IMR-90 (cell line): ENCODE results near the gene APLF. TPM values are rescaled to one million over a fixed set of nuclear protein-coding genes. Genes with fewer than 3 reads are reported as not detected.

Experiments used
- ATAC-seq: fragments of 200-7000 bp; cut with Tn5 transposase; 2 replicates; pipeline ENCODE4 v1.9.1; 2020; ENCODE audit warnings: low read depth, mild to moderate bottlenecking, moderate library complexity
- BruUV-seq: library from RNA; stranded (reverse); fragments of 400-500 nt; replicated peaks from 2 replicates; lab custom pipeline; 2021; lab: Mats Ljungman, UMichigan
- CTCF ChIA-PET: fragments of 300-600 bp; formaldehyde crosslinking; extraction: SDS; loops from one replicate; lab custom pipeline; 2021; ENCODE audit warnings: antibody characterized with exemption; lab: Yijun Ruan, JAX
- POLR2A ChIA-PET: fragments of 300-600 bp; sonication (Branson Sonifier 250); formaldehyde crosslinking; loops from one replicate; lab custom pipeline; 2022; ENCODE audit warnings: antibody characterized with exemption; ENCODE audit not compliant: unreplicated experiment; lab: Charles Lee
- DNase-seq: peaks from one replicate; pipeline ENCODE4 v3.0.0; 2013
- H2AFZ ChIP-seq: replicated peaks from 2 replicates; pipeline ENCODE3; 2013; ENCODE audit warnings: low read length, mild to moderate bottlenecking; ENCODE audit not compliant: poor library complexity
- H2AK5ac ChIP-seq: 2 replicates; pipeline ENCODE4 v1.6.1; 2013; ENCODE audit warnings: low read depth, low read length, inconsistent platforms
- H2AK9ac ChIP-seq: replicated peaks from 2 replicates; pipeline ENCODE3; 2013; ENCODE audit warnings: mild to moderate bottlenecking, low read depth, low read length, moderate library complexity; ENCODE audit not compliant: poor library complexity
- H2BK120ac ChIP-seq: 2 replicates; pipeline ENCODE4 v1.6.1; 2013; ENCODE audit warnings: low read depth, low read length, inconsistent platforms
- H2BK15ac ChIP-seq: 3 replicates; pipeline ENCODE4 v1.6.1; 2013; ENCODE audit warnings: low read depth, low read length, inconsistent platforms
- H2BK20ac ChIP-seq: 2 replicates; pipeline ENCODE4 v1.6.1; 2013; ENCODE audit warnings: low read depth, mild to moderate bottlenecking, inconsistent platforms, low read length, moderate library complexity
- H2BK5ac ChIP-seq: 2 replicates; pipeline ENCODE4 v1.6.1; 2013; ENCODE audit warnings: mild to moderate bottlenecking, low read depth, low read length, inconsistent platforms; ENCODE audit not compliant: poor library complexity, severe bottlenecking
- H3K14ac ChIP-seq: replicated peaks from 2 replicates; pipeline ENCODE4 v1.6.1; 2013; ENCODE audit warnings: low read depth, low read length, inconsistent platforms
- H3K18ac ChIP-seq: 2 replicates; pipeline ENCODE4 v1.6.1; 2013; ENCODE audit warnings: low read depth, low read length, control low read depth
- H3K23ac ChIP-seq: 2 replicates; pipeline ENCODE4 v1.6.1; 2013; ENCODE audit warnings: low read depth, low read length, inconsistent platforms
- H3K27ac ChIP-seq: 2 replicates; pipeline ENCODE4 v1.5.1; 2013; ENCODE audit warnings: mild to moderate bottlenecking, control low read depth, low read length; ENCODE audit not compliant: insufficient read depth
- H3K27me3 ChIP-seq: 2 replicates; pipeline ENCODE4 v1.6.1; 2013; ENCODE audit warnings: low read length; ENCODE audit not compliant: control insufficient read depth, insufficient read depth
- H3K36me3 ChIP-seq: 2 replicates; pipeline ENCODE4 v1.6.1; 2013; ENCODE audit warnings: low read length, mixed read lengths; ENCODE audit not compliant: control insufficient read depth, insufficient read depth
- H3K4ac ChIP-seq: 2 replicates; pipeline ENCODE4 v1.6.1; 2013; ENCODE audit warnings: low read depth, low read length, inconsistent platforms
- H3K4me1 ChIP-seq: 2 replicates; pipeline ENCODE4 v1.6.1; 2013; ENCODE audit warnings: low read length, mixed read lengths; ENCODE audit not compliant: control insufficient read depth, insufficient read depth
- H3K4me2 ChIP-seq: 2 replicates; pipeline ENCODE4 v1.6.1; 2013; ENCODE audit warnings: low read depth, mild to moderate bottlenecking, control low read depth, low read length, moderate library complexity
- H3K4me3 ChIP-seq: 2 replicates; pipeline ENCODE4 v1.5.1; 2013; ENCODE audit warnings: low read depth, mild to moderate bottlenecking, control low read depth, low read length, moderate library complexity; ENCODE audit not compliant: insufficient read depth
- H3K56ac ChIP-seq: 2 replicates; pipeline ENCODE4 v1.6.1; 2013; ENCODE audit warnings: low read length, inconsistent platforms; ENCODE audit not compliant: insufficient read depth; ENCODE audit errors: extremely low read depth
- H3K79me1 ChIP-seq, 2 experiments: 2 replicates each; pipeline ENCODE4 v1.6.1; 2013; ENCODE audit warnings: low read length in 2 of 2, inconsistent platforms in 1 of 2, low read depth in 1 of 2
- H3K9ac ChIP-seq: 2 replicates; pipeline ENCODE4 v1.6.1; 2013; ENCODE audit warnings: low read depth, low read length, control low read depth
- H3K9me1 ChIP-seq: 2 replicates; pipeline ENCODE4 v1.6.1; 2013; ENCODE audit warnings: low read length, inconsistent platforms; ENCODE audit not compliant: insufficient read depth
- H3K9me3 ChIP-seq: 2 replicates; pipeline ENCODE4 v1.6.1; 2013; ENCODE audit warnings: low read length; ENCODE audit not compliant: control insufficient read depth, insufficient read depth
- H4K20me1 ChIP-seq: 2 replicates; pipeline ENCODE4 v1.6.1; 2013; ENCODE audit warnings: low read length, inconsistent platforms; ENCODE audit not compliant: insufficient read depth
- H4K5ac ChIP-seq: 2 replicates; pipeline ENCODE4 v1.6.1; 2013; ENCODE audit warnings: mild to moderate bottlenecking, low read depth, low read length, control low read depth
- H4K8ac ChIP-seq, 2 experiments: 2 replicates each; pipeline ENCODE4 v1.6.1; 2013; ENCODE audit warnings: low read depth in 2 of 2, low read length in 2 of 2, control low read depth in 1 of 2, inconsistent platforms in 1 of 2
- H4K91ac ChIP-seq: 2 replicates; pipeline ENCODE4 v1.6.1; 2013; ENCODE audit warnings: low read depth, low read length, inconsistent platforms; ENCODE audit not compliant: insufficient read depth
- BHLHE40 ChIP-seq: fragments of 150-350 bp; IDR thresholded peaks from 2 replicates; pipeline ENCODE4 v1.6.1; 2016; ENCODE audit warnings: mild to moderate bottlenecking, low read depth, low read length
- CEBPB ChIP-seq: IDR thresholded peaks from 2 replicates; pipeline ENCODE4 v1.6.1; 2012; ENCODE audit warnings: low read depth, low read length, improper control_type of control experiment
- CHD1 ChIP-seq: IDR thresholded peaks from 2 replicates; pipeline ENCODE4 v1.6.1; 2012; ENCODE audit warnings: low read depth, low read length, improper control_type of control experiment
- CTCF ChIP-seq: conservative IDR thresholded peaks from 2 replicates; pipeline ENCODE4 v1.5.1; 2012; ENCODE audit warnings: mild to moderate bottlenecking, low read depth, low read length, improper control_type of control experiment
- ELK1 ChIP-seq: fragments of 150-350 bp; IDR thresholded peaks from 2 replicates; pipeline ENCODE4 v1.6.1; 2016; ENCODE audit warnings: low read depth, mild to moderate bottlenecking, low read length, moderate library complexity, borderline replicate concordance
- FOS ChIP-seq: fragments of 150-350 bp; IDR thresholded peaks from 2 replicates; pipeline ENCODE4 v1.6.1; 2016; ENCODE audit warnings: low read depth, low read length
- MAFK ChIP-seq: IDR thresholded peaks from 2 replicates; pipeline ENCODE4 v1.6.1; 2012; ENCODE audit warnings: low read depth, low read length, improper control_type of control experiment
- MAZ ChIP-seq: IDR thresholded peaks from 2 replicates; pipeline ENCODE4 v1.6.1; 2012; ENCODE audit warnings: low read depth, mild to moderate bottlenecking, low read length, improper control_type of control experiment, moderate library complexity, borderline replicate concordance
- MXI1 ChIP-seq: IDR thresholded peaks from 2 replicates; pipeline ENCODE4 v1.6.1; 2012; ENCODE audit warnings: low read depth, mild to moderate bottlenecking, low read length, moderate library complexity, borderline replicate concordance
- NFE2L2 ChIP-seq: fragments of 150-350 bp; IDR thresholded peaks from 2 replicates; pipeline ENCODE4 v1.6.1; 2016; ENCODE audit warnings: low read depth, mild to moderate bottlenecking, low read length
- POLR2A ChIP-seq: IDR thresholded peaks from 2 replicates; pipeline ENCODE4 v1.6.1; 2012; ENCODE audit warnings: mild to moderate bottlenecking, low read depth, low read length
- RAD21 ChIP-seq: IDR thresholded peaks from 2 replicates; pipeline ENCODE4 v1.6.1; 2012; ENCODE audit warnings: low read length, improper control_type of control experiment
- RCOR1 ChIP-seq: IDR thresholded peaks from 2 replicates; pipeline ENCODE4 v1.6.1; 2012; ENCODE audit warnings: mild to moderate bottlenecking, low read length, improper control_type of control experiment; ENCODE audit not compliant: insufficient replicate concordance
- RFX5 ChIP-seq: IDR thresholded peaks from 2 replicates; pipeline ENCODE4 v1.8.0; 2012; ENCODE audit warnings: low read depth, mild to moderate bottlenecking, low read length, moderate library complexity
- SMC3 ChIP-seq: fragments of 150-350 bp; IDR thresholded peaks from 2 replicates; pipeline ENCODE4 v1.6.1; 2016; ENCODE audit warnings: low read depth, mild to moderate bottlenecking, antibody characterized with exemption, low read length, moderate library complexity
- USF2 ChIP-seq: fragments of 150-350 bp; IDR thresholded peaks from 2 replicates; pipeline ENCODE4 v1.6.1; 2017; ENCODE audit warnings: mild to moderate bottlenecking, antibody characterized with exemption, low read length, low read depth
- dilution Hi-C: fragments of 300-500 bp; cut with HindIII; formaldehyde crosslinking; loops from one replicate; pipeline ENCODE4 v1.14.3; 2018; ENCODE audit warnings: low sequenced_read_pairs; ENCODE audit not compliant: unreplicated experiment
- in situ Hi-C: fragments of 300-500 bp; cut with MboI; formaldehyde crosslinking; loops from 3 replicates; pipeline ENCODE4 v1.14.3; 2019; ENCODE audit warnings: low sequenced_read_pairs, inconsistent platforms, mixed read lengths
- intact Hi-C: fragments of 100-400 bp; cut with micrococcal nuclease; formaldehyde crosslinking; loops from 2 replicates; pipeline ENCODE4 v1.10.0; 2022
- polyA plus RNA-seq, 3 experiments: library from polyadenylated mRNA; depleted of rRNA; stranded (reverse); fragments of >200 nt; gene quantifications; 2 replicates each; pipeline ENCODE4 v1.2.3, GENCODE V29; 2012; ENCODE audit warnings: low replicate concordance in 1 of 3
- total RNA-seq: library from RNA; depleted of rRNA; stranded (reverse); fragments of >200 nt; gene quantifications from 2 replicates; pipeline ENCODE4 v1.2.3, GENCODE V29; 2012

The APLF gene
- total and polyA plus RNA-seq, 2 of the 4 experiments (the other 2 are of a cell fraction) = 1.5 to 2.3 TPM

- H3K9ac ChIP-seq = no peak overlapping the region
- H3K18ac ChIP-seq = no peak overlapping the region
- H3K36me3 ChIP-seq = no peaks in the 10 kb centered on the region
- H4K8ac ChIP-seq = no peak overlapping the region
- dilution Hi-C loops (no loop called here), in situ Hi-C loops (no loop called here), intact Hi-C loops (no loop called here)
- no peak for TF ChIP-seq CTCF
- TF ChIP-seq USF2 = no peak
- no peak for TF ChIP-seq NFE2L2
- no peak for TF ChIP-seq RFX5
- TF ChIP-seq SMC3 = no peak
- no peak for TF ChIP-seq POLR2A
- no peak for TF ChIP-seq RCOR1
- no peak for TF ChIP-seq MAZ
- TF ChIP-seq RAD21 = no peak
- TF ChIP-seq BHLHE40 = no peak
- no peak for TF ChIP-seq MXI1
- no peak for TF ChIP-seq CHD1
- no peak for TF ChIP-seq MAFK
- TF ChIP-seq FOS = no peak
- TF ChIP-seq CEBPB = no peak
- no peak for TF ChIP-seq ELK1
- no peak overlapping the region for H3K56ac ChIP-seq
- no peak overlapping the region for H2BK15ac ChIP-seq
- H3K4me3 ChIP-seq = no peak overlapping the region
- H2BK5ac ChIP-seq = no peak overlapping the region
- ChIA-PET POLR2A (no interaction called here), CTCF (no interaction called here)
- no peak overlapping the region for H3K4ac ChIP-seq
- H3K4me2 ChIP-seq = no peak overlapping the region
- no peak overlapping the region for H2BK20ac ChIP-seq
- H3K27me3 ChIP-seq = no peaks in the 10 kb centered on the region
- no peaks in the 10 kb centered on the region for H3K9me3 ChIP-seq
- H3K9me1 ChIP-seq = no peaks in the 10 kb centered on the region; the same call in 1 of the 2 replicates
- no peak for DNase-seq
- H2AFZ ChIP-seq = no peak overlapping the region
- H3K27ac ChIP-seq = no peak overlapping the region
- H2BK120ac ChIP-seq = no peak overlapping the region
- no peak overlapping the region for H3K14ac ChIP-seq
- no peak overlapping the region for H4K91ac ChIP-seq
- no TSS peak for BruUV-seq
- no peak overlapping the region for H4K5ac ChIP-seq
- no peak for ATAC-seq
- H2AK5ac ChIP-seq = no peak overlapping the region
- H4K20me1 ChIP-seq = no peaks in the 10 kb centered on the region
- H3K23ac ChIP-seq = no peak overlapping the region
- no peaks in the 10 kb centered on the region for H3K79me1 ChIP-seq
- no peak overlapping the region for H2AK9ac ChIP-seq
- H3K4me1 ChIP-seq = 0 out of 2 replicates have a peak, but pooled peaks cover 2% of the 10 kb centered on the region
These were observed 97.9 kb downstream of the APLF start for GRCh38 chr2:68565273-68565672.
